Measurements from ENCODE around the gene CAB39L. TPM values are rescaled to one million over a fixed set of nuclear protein-coding genes. Genes with fewer than 3 reads are reported as not detected.

CAB39L gene
- total and polyA plus RNA-seq, 2 of the 4 experiments (the other 2 are of a cell fraction), result 8.5 to 16.7 TPM

DNA sequence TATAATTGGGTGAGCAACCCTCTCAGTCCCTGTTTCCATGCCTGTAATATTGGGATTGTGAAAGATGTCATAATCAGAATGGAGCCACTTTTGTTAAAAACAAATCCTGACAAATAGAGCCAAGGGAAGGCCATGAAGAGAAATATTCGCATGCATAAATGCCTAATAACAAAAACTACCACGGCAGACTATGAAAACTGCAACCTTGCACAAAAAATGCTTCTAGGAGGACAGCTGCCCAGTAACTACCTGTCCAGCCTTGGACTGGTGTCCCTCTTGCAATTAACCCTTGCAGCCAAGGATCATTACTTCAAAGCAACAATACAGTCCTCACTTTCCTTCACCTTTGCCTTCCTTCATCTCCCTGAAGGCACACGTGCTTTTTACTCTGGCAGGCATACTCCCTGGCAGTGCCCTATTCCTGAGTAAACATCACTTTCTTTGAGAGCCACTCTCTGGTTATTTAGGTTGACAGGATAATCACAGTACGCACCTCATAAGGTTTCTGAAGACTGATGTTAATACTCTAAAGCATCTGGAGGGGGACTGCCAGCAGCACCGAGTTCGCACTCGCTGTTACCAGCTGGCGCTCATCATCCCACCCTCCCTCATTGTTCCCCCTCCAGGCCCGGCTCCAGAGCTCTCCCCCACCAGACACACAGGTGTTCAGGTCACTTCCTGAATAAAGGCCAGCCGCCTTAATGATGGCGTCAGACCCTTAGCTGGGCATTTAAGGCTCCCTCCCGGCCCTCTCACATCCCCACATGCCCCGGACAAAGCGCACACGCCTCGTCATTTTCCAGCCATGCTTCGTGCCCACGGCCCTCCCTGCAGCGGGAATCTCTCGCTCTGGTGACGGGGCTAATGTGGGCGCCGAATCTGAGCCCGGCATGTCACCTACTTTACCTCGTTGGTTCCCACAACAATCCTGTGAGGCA, 138.8 kb downstream of the CAB39L start:
- H2BK20ac ChIP-seq (ENCODE audit: low read depth, low read length), result no peak overlapping the region
- no peak overlapping the region for H2AK9ac ChIP-seq (replicated peaks; ENCODE audit: low read depth, low read length, poor library complexity)
- peak overlapping the region; percentile 3; the same call in 1 of the 2 replicates for H2BK120ac ChIP-seq (ENCODE audit: low read depth, low read length)
- no peaks in the 10 kb centered on the region for H3K36me3 ChIP-seq (ENCODE audit: control insufficient read depth, insufficient read depth, low read length)
- dilution Hi-C loops (cut with HindIII; ENCODE audit: low sequenced_read_pairs, unreplicated experiment) (no loop called here), in situ Hi-C loops (cut with MboI; ENCODE audit: low sequenced_read_pairs) (loop anchor here (5.0 kb wide), 1 partner anchor 137 kb away; the partner anchor contains the start of genes CAB39L and SETDB2), intact Hi-C loops (cut with micrococcal nuclease) (no loop called here)
- H2AK5ac ChIP-seq (ENCODE audit: low read depth, low read length), result 0 out of 2 replicates have a peak overlapping the region, but pooled peaks have one; percentile 23
- no peak overlapping the region for H3K27ac ChIP-seq (ENCODE audit: insufficient read depth, low read length)
- no peak overlapping the region for H3K4me3 ChIP-seq (ENCODE audit: insufficient read depth, low read depth, low read length)
- peaks cover 15% of the 10 kb centered on the region for H3K4me1 ChIP-seq (ENCODE audit: control insufficient read depth, insufficient read depth, low read length)
- H3K14ac ChIP-seq (replicated peaks; ENCODE audit: low read depth, low read length), result no peak overlapping the region
- H3K4me2 ChIP-seq (ENCODE audit: low read depth, low read length), result no peak overlapping the region
- H3K18ac ChIP-seq (ENCODE audit: low read depth, low read length), result no peak overlapping the region
- CTCF ChIA-PET, result no interaction called here
- H4K8ac ChIP-seq (ENCODE audit: low read depth in 2 of 2, low read length in 2 of 2), result no peak overlapping the region
- TF ChIP-seq BHLHE40 (IDR thresholded peaks at IDR 0.05; ENCODE audit: low read depth, low read length) (no peak), MAFK (IDR thresholded peaks at IDR 0.05; ENCODE audit: low read depth, low read length) (peak; percentile 73), NFE2L2 (IDR thresholded peaks at IDR 0.05; ENCODE audit: low read depth, low read length) (no peak), CHD1 (IDR thresholded peaks at IDR 0.05; ENCODE audit: low read depth, low read length) (no peak)
- TF ChIP-seq, protein P1, sequence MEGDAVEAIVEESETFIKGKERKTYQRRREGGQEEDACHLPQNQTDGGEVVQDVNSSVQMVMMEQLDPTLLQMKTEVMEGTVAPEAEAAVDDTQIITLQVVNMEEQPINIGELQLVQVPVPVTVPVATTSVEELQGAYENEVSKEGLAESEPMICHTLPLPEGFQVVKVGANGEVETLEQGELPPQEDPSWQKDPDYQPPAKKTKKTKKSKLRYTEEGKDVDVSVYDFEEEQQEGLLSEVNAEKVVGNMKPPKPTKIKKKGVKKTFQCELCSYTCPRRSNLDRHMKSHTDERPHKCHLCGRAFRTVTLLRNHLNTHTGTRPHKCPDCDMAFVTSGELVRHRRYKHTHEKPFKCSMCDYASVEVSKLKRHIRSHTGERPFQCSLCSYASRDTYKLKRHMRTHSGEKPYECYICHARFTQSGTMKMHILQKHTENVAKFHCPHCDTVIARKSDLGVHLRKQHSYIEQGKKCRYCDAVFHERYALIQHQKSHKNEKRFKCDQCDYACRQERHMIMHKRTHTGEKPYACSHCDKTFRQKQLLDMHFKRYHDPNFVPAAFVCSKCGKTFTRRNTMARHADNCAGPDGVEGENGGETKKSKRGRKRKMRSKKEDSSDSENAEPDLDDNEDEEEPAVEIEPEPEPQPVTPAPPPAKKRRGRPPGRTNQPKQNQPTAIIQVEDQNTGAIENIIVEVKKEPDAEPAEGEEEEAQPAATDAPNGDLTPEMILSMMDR (conservative IDR thresholded peaks at IDR 0.05; ENCODE audit: low read depth, low read length), result no peak
- no peak overlapping the region; the same call in 1 of the 2 replicates for H4K91ac ChIP-seq (ENCODE audit: insufficient read depth, low read depth, low read length)
- 83% methylated on average over 15 of the region's 25 CpGs; no CpG with 5 or more reads in 1 of the 2 experiments for WGBS, 2 experiments (ENCODE audit: extremely low coverage in 2 of 2, insufficient read length in 1 of 2)
- H3K23ac ChIP-seq (ENCODE audit: low read depth, low read length), result no peak overlapping the region
- ATAC-seq (ENCODE audit: low read depth) (no peak), DNase-seq (no peak)
- H4K5ac ChIP-seq (ENCODE audit: low read depth, low read length), result no peak overlapping the region
- no peak overlapping the region for H3K4ac ChIP-seq (ENCODE audit: low read depth, low read length)
- peaks cover 19% of the 10 kb centered on the region for H3K9me1 ChIP-seq (ENCODE audit: insufficient read depth, low read length)
- H3K56ac ChIP-seq (ENCODE audit: extremely low read depth, insufficient read depth, low read length), result no peak overlapping the region
- H2BK5ac ChIP-seq (ENCODE audit: low read depth, low read length, poor library complexity, severe bottlenecking), result no peak overlapping the region
- no peaks in the 10 kb centered on the region for H4K20me1 ChIP-seq (ENCODE audit: insufficient read depth, low read length)
- no TSS peak for BruUV-seq (replicated peaks)
- POLR2A ChIA-PET (ENCODE audit: unreplicated experiment), result no interaction called here
- no peaks in the 10 kb centered on the region for H3K9me3 ChIP-seq (ENCODE audit: control insufficient read depth, insufficient read depth, low read length)
- no peak overlapping the region for H2AFZ ChIP-seq (replicated peaks; ENCODE audit: low read length, poor library complexity)
- H3K9ac ChIP-seq (ENCODE audit: low read depth, low read length), result no peak overlapping the region
- no peaks in the 10 kb centered on the region for H3K27me3 ChIP-seq (ENCODE audit: control insufficient read depth, insufficient read depth, low read length)
- H2BK15ac ChIP-seq (ENCODE audit: low read depth, low read length), result no peak overlapping the region
- peaks cover 0 to 3% of the 10 kb centered on the region in 2 experiments; a peak in 1 of 4 replicates for H3K79me1 ChIP-seq (ENCODE audit: low read depth in 1 of 2, low read length in 2 of 2)
